ENCODE measurements around the gene SLC25A39. TPM values are rescaled to one million over a fixed set of nuclear protein-coding genes. Genes with fewer than 3 reads are reported as not detected.
"Not testable (repeated sequence)": the region's sequence is repeated elsewhere in the genome, so short reads cannot be mapped to it uniquely, and the experiment has no call there.

The SLC25A39 gene
- total RNA-seq, 1 experiment from 2014 or later: 129 TPM

DNA sequence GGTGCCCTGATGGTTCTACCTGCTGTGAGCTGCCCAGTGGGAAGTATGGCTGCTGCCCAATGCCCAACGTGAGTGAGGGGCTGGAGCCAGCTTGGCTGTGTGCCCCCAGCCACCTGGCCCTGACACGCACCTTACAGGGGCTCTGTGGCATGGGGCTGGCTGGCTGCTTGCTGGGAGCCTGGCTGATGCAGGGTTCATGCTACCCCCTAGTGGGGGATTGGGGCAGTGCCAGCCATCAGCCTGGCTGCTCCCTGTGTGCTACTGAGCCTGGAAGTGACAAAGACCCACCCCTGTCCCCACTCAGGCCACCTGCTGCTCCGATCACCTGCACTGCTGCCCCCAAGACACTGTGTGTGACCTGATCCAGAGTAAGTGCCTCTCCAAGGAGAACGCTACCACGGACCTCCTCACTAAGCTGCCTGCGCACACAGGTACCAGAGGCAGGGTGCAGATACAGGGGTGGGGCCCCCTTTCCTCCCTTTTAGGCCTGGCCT is 26.2 kb upstream of the SLC25A39 start:
- H3K27me3 ChIP-seq (replicated peaks): no peaks in the 10 kb centered on the region
- H3K36me3 ChIP-seq: peaks cover 30% of the 10 kb centered on the region
- no peak overlapping the region for H3K4me3 ChIP-seq
- peak; percentile 54 to 75 for DNase-seq (ENCODE audit: low read depth in 1 of 2, low spot score in 2 of 2)
- no peaks in the 10 kb centered on the region for H3K9me3 ChIP-seq (replicated peaks)
- no peak overlapping the region for H3K27ac ChIP-seq
- peaks cover 4% of the 10 kb centered on the region for H3K4me1 ChIP-seq (replicated peaks)

DNA sequence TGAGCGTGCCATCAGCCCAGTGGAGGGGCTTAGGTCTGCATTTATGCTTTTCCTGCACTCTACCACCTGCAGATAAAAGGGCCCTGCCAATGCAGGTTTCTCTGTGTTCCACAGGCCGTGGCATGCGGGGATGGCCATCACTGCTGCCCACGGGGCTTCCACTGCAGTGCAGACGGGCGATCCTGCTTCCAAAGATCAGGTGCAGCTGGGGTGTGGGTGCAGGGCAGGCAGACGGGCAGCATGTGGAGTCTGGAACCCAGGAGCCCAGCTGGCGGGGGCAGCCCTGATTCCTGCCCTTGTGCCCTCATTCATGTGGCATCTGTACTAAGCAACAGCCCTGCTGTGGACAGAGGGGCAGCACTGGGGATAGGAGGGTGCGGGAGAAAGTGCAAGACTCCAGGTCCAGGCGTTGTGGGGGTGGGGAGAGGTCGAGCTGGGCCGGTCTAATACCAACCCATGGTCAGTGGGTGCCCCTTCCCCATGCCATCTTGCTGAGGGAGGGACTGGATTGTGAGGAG is 25.0 kb upstream of the SLC25A39 start:
- Histone ChIP-seq H3K36me3 (peaks cover 30% of the 10 kb centered on the region), H3K9me3 (replicated peaks) (no peaks in the 10 kb centered on the region), H3K4me1 (replicated peaks) (peaks cover 11% of the 10 kb centered on the region), H3K27ac (no peak overlapping the region), H3K27me3 (replicated peaks) (no peaks in the 10 kb centered on the region), H3K4me3 (no peak overlapping the region)
- DNase-seq (ENCODE audit: low read depth in 1 of 2, low spot score in 2 of 2): no peak

DNA sequence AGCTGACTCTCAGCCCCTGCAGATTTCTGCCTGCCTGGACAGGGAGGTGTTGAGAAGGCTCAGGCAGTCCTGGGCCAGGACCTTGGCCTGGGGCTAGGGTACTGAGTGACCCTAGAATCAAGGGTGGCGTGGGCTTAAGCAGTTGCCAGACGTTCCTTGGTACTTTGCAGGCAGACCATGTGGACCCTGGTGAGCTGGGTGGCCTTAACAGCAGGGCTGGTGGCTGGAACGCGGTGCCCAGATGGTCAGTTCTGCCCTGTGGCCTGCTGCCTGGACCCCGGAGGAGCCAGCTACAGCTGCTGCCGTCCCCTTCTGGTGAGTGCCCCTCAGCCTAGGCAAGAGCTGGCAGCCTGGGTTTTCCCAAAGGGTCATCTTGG is 24.4 kb upstream of the SLC25A39 start:
- no peak overlapping the region for H3K27ac ChIP-seq
- peaks cover 30% of the 10 kb centered on the region for H3K36me3 ChIP-seq
- no peak for DNase-seq (ENCODE audit: low read depth in 1 of 2, low spot score in 2 of 2)

DNA sequence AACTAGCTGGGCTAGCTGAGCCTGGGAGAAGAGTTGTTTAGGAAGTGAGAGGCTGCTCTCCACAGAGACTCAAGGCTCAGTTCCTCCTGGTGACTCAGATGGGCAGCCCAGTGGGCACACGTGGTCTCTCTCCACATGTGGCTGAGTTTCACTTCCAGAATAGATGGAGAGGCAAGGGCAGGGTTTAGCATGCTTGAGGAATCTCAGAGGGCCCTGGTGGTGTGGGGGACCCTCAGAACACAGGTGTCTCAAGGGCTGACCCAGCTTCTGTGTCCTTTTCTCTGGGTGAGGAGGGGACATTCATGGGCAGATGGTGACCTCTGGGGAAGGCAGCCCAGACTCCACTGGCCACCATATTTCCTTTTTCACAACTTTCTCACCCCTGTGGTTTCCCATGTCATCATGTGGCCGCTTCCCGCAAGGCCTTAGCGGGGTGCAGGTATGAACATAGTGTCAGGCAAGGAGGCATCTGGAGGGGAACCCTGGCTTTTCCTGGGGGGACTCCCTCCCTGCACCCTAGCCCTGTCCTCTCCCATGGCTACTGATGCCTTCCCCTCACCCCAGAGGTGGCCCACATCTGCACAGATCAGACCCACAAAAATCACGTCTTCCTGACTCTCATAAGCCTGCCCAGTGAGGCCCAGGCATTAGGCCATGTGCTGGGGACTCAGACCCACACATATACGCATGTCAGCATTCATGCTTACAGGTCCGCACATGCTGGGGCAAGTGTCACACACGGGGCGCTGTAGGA is 23.8 kb upstream of the SLC25A39 start:
- no peak overlapping the region for H3K27ac ChIP-seq
- DNase-seq (ENCODE audit: low read depth in 1 of 2, low spot score in 2 of 2): no peak

More for the DNA sequence above, 24.4 kb upstream of the SLC25A39 start:
- Histone ChIP-seq H3K9me3 (replicated peaks) (no peaks in the 10 kb centered on the region), H3K27me3 (replicated peaks) (no peaks in the 10 kb centered on the region), H3K4me1 (replicated peaks) (peaks cover 15% of the 10 kb centered on the region), H3K4me3 (no peak overlapping the region)

DNA sequence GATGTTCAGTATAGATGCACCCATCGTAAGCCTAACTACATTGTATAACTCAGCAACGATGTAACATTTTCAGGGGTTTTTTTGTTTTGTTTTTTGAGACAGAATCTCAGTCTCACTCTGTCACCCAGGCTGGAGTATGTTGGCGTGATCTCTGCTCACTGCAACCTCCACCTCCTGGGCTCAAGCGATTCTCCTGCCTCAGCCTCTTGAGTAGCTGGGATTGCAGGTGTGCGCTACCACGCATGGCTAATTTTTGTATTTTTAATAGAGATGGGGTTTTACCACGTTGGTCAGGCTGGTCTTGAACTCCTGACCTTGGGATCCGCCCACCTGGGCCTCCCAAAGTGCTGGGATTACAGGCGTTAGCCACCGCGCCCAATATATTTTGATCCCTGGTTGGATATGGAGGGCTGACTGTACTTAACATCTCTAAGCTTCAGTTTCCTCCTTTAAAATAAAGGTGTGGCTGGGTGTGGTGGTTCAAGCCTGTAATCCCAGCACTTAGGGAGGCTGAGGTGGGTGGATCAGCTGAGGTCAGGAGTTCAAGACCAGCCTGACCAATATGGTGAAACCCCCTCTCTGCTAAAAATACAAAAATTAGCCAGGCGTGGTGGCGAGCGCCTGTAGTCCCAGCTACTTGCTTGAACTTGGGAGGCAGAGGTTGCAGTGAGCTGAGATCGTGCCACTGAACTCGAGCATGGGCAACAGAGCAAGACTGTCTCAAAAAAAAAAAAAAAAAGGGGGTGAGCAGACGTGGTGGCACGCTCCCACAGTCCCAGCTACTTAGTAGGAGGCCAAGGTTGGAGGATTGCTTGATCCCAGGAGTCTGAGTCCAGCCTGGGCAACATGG is 22.8 kb upstream of the SLC25A39 start:
- not testable (repeated sequence) for H3K27ac ChIP-seq; H3K4me3 ChIP-seq; DNase-seq (ENCODE audit: low read depth in 1 of 2, low spot score in 2 of 2); H3K27me3 ChIP-seq (replicated peaks); H3K9me3 ChIP-seq (replicated peaks)
- Histone ChIP-seq H3K4me1 (replicated peaks) (peaks cover 15% of the 10 kb centered on the region), H3K36me3 (peaks cover 21% of the 10 kb centered on the region)

More for the DNA sequence above, 23.8 kb upstream of the SLC25A39 start:
- no peaks in the 10 kb centered on the region for H3K27me3 ChIP-seq (replicated peaks)
- H3K36me3 ChIP-seq: peaks cover 30% of the 10 kb centered on the region
- no peaks in the 10 kb centered on the region for H3K9me3 ChIP-seq (replicated peaks)
- H3K4me3 ChIP-seq: no peak overlapping the region
- H3K4me1 ChIP-seq (replicated peaks): peaks cover 15% of the 10 kb centered on the region

DNA sequence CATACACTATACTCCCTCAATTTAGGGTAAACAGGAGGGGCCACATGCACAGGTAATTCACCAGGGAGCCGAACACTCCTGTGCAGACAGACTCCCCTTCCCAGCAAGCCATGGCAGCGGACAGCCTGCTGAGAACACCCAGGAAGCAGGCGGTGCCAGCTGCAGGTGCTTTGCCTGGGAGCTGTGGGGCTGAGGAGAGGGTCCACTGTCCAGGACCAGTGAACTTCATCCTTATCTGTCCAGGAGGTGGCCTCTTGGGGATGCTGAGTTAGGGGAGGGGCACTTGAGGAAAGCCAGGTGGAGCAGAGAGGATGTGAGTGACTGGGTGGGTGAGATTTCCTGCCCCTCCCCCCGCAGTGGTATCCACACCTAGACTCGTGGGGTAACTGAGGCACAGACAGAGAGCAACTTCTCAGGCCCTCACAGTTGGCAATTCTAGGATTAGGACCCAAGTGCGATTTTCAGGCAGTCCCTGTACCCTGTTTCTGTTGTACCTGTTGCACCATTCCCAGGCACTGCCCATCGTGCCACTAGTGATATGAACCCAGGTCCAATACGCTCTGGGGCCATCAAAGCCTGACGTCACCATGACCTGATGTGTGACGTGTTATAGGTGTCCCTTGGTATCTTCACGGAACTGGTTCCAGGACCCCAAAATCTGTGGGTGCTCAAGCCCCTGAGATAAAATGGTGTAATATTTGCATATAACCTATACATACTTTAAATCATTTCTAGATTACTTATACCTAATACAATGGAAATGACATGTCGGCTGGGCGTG is 21.6 kb upstream of the SLC25A39 start:
- no peaks in the 10 kb centered on the region for H3K9me3 ChIP-seq (replicated peaks)
- H3K27ac ChIP-seq: no peak overlapping the region
- no peak for DNase-seq (ENCODE audit: low read depth in 1 of 2, low spot score in 2 of 2)
- no peaks in the 10 kb centered on the region for H3K27me3 ChIP-seq (replicated peaks)
- H3K4me3 ChIP-seq: peak overlapping the region; percentile 60
- peaks cover 9% of the 10 kb centered on the region for H3K36me3 ChIP-seq
- H3K4me1 ChIP-seq (replicated peaks): peaks cover 15% of the 10 kb centered on the region

DNA sequence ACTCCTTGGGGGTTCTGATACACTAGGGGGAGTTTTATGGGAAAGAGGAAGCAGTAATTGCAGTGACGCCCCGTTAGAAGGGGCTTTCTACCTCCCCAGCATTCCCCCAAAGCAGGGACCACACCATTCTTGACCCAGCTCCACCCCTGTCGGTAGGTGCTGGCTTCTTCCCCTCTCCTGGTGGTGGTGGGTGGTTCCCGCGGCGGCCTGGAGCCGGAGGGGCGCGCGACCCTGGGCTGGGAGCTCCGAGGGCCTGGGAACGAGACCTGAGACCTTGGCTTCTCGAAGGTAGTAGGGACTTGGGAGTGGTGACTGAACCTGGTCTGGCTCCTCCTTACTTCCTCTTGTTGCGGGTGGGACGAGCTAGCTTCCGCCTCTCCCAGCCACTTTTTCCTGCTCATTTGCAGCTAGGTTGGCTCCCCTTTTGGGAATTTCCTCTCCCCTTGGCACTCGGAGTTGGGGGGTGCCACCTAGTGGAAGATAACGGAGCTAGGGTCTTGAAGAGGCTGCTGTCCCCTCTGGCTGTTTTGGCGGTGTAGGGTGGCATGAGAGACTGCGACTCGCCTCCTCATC is 20.9 kb upstream of the SLC25A39 start:
- Histone ChIP-seq H3K4me3 (peak overlapping the region; percentile 60), H3K27ac (0 out of 2 replicates have a peak overlapping the region, but pooled peaks have one; percentile 4), H3K4me1 (replicated peaks) (peaks cover 15% of the 10 kb centered on the region), H3K9me3 (replicated peaks) (no peaks in the 10 kb centered on the region), H3K36me3 (peaks cover 2% of the 10 kb centered on the region), H3K27me3 (replicated peaks) (no peaks in the 10 kb centered on the region)
- DNase-seq (ENCODE audit: low read depth in 1 of 2, low spot score in 2 of 2): peak; percentile 75 to 84

DNA sequence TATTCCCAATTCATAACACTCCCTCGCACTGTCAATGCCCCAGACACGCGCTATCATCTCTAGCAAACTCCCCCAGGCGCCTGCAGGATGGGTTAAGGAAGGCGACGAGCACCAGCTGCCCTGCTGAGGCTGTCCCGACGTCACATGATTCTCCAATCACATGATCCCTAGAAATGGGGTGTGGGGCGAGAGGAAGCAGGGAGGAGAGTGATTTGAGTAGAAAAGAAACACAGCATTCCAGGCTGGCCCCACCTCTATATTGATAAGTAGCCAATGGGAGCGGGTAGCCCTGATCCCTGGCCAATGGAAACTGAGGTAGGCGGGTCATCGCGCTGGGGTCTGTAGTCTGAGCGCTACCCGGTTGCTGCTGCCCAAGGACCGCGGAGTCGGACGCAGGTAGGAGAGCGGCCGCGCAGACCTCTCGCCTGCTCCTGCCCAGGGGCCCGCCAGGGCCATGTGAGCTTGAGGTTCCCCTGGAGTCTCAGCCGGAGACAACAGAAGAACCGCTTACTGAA is 20.4 kb upstream of the SLC25A39 start, which contains the start of gene GRN:
GRN (plus strand) TSS at position 364 of the 515 bp plus-strand sequence. CDS start 3,863 bp downstream, outside the sequence.
- DNase-seq (ENCODE audit: low read depth in 1 of 2, low spot score in 2 of 2): peak; percentile 98 to 99
- 0 out of 2 replicates have a peak within 1 kb of the TSS, but pooled peaks have one; percentile 4 for H3K27ac ChIP-seq
- H3K36me3 ChIP-seq: no peaks in the 10 kb centered on the region
- H3K27me3 ChIP-seq (replicated peaks): no peaks in the 10 kb centered on the region
- peaks cover 15% of the 10 kb centered on the region for H3K4me1 ChIP-seq (replicated peaks)
- H3K9me3 ChIP-seq (replicated peaks): no peaks in the 10 kb centered on the region
- H3K4me3 ChIP-seq: peak within 1 kb of the TSS; percentile 60

DNA sequence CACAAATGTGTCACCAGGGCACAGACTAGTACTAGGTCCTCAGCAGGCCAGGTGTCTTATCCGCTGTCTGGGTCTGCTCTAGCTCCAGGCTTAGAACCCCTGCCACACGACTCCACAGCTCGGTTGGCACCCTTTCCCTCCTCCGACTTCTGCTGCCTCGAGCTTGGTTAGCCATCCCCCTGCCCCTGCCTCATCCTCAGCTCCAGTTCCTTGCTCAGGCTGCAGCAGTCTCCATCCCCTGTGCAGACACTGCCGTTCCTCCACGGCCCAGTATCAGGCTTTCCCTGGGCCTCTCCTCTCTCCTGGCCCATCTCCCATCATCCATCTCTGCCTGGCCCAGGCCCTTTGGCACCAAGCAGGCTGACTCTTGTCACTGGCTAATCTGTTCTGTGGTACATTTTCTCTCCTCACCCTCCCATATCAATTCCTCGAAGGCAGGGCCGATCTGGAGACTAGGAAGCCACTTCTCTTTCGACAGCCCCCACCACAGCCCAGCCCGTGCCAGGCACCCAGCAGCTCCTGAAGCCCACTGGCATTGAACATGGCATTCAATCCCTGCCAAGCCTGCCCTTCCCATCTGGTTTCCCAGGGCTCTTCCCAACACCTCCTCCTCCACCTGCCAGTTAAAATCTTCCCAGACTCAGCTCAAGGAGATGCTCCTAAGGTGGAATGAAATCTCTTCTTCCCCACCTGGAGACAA is 19.0 kb upstream of the SLC25A39 start:
- Histone ChIP-seq H3K27me3 (replicated peaks) (no peaks in the 10 kb centered on the region), H3K36me3 (no peaks in the 10 kb centered on the region), H3K4me3 (no peak overlapping the region), H3K4me1 (replicated peaks) (peaks cover 15% of the 10 kb centered on the region), H3K9me3 (replicated peaks) (no peaks in the 10 kb centered on the region), H3K27ac (no peak overlapping the region)
- DNase-seq (ENCODE audit: low read depth in 1 of 2, low spot score in 2 of 2): no peak

DNA sequence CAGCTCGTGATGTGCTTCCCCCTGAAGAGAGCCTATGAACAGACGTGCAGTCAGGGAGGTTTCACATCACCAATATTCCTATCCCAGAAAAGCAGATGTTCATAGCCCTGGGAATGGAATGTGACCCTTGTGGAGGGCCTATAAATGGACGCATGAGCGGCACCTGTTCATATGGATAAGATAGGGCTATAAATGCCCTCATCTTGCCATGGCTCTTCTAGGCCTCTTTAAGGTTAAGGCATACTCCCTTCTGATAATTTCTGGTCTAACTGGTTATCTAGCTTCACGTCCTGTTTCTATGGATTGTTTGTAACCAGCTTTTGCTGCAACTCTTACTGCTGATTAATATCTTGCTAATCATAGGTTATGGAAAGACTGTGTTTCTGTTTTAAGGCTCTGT is 15.9 kb upstream of the SLC25A39 start:
- H3K27me3 ChIP-seq (replicated peaks): peaks cover 11% of the 10 kb centered on the region
- H3K36me3 ChIP-seq; H3K4me1 ChIP-seq (replicated peaks); DNase-seq (ENCODE audit: low read depth in 1 of 2, low spot score in 2 of 2); H3K27ac ChIP-seq; H3K9me3 ChIP-seq (replicated peaks); H3K4me3 ChIP-seq: not testable (repeated sequence)

DNA sequence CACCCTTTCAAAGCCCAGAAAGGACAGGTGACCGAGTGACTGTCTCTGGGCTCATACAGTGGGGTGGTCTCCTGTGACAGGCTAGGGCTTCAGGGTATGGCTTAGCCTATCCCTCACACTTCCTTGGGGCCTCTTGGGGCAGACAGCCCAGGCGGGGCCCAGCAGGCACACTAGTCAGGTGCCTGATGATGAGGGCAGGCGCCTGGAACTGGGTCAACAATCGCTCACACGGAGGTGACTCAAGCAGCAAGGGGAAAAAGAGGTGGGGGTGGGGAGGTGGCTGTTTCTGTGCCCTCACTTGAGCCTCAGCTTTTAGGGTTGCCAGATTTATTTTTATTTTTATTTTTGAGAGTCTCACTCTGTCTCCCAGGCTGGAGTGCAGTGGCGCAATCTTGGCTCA is 14.1 kb upstream of the SLC25A39 start:
- no peak for DNase-seq (ENCODE audit: low read depth in 1 of 2, low spot score in 2 of 2)
- H3K27ac ChIP-seq: no peak overlapping the region
- H3K9me3 ChIP-seq (replicated peaks): no peaks in the 10 kb centered on the region
- no peaks in the 10 kb centered on the region for H3K4me1 ChIP-seq (replicated peaks)
- H3K27me3 ChIP-seq (replicated peaks): peaks cover 16% of the 10 kb centered on the region
- no peaks in the 10 kb centered on the region for H3K36me3 ChIP-seq
- no peak overlapping the region for H3K4me3 ChIP-seq

DNA sequence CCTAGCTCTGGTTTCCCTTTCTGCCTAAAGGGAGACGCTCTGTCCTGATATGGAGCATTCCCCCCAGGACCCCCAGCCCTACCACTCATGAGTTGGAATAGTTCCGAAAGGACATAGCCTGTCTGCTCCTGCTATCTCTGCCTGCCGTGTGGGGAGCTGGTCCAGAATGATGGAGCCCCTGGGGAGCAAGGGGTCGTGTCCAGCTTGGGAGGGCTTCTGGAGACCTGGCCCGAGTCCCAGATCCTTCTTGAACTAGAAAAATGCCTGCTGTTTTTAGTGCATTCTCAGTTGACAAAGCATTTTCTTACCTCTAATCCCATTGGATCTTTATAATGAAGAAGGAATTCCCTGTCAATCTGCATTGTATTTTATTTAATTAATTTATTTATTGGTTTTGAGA is 11.3 kb upstream of the SLC25A39 start:
- Histone ChIP-seq H3K9me3 (replicated peaks) (no peaks in the 10 kb centered on the region), H3K4me3 (no peak overlapping the region), H3K27ac (no peak overlapping the region), H3K36me3 (no peaks in the 10 kb centered on the region), H3K4me1 (replicated peaks) (no peaks in the 10 kb centered on the region), H3K27me3 (replicated peaks) (peaks cover 16% of the 10 kb centered on the region)
- DNase-seq (ENCODE audit: low read depth in 1 of 2, low spot score in 2 of 2): no peak
